A549 (cell line): Measurements from ENCODE around the gene GRK7.

Source experiments
- ATOH8 ChIP-seq: fragments of 250-450 bp; sonication (Bioruptor Pico); IDR thresholded peaks from 2 replicates; pipeline ENCODE4 v1.5.0; 2020; ENCODE audit warnings: low read depth, mild to moderate bottlenecking, moderate library complexity
- CBX2 ChIP-seq: fragments of 200-600 bp; sonication (generic); IDR thresholded peaks from 2 replicates; pipeline ENCODE4 v1.6.1; 2016; ENCODE audit warnings: low read depth, mild to moderate bottlenecking, borderline replicate concordance
- CEBPB ChIP-seq, 2 experiments: fragments of >200 bp in 1 of 2; sonication (Bioruptor Twin) in 1 of 2; formaldehyde crosslinking in 1 of 2; IDR thresholded peaks; 2 replicates each; pipeline ENCODE4 v1.6.1; 2012 to 2016
- CTCF ChIP-seq: fragments of >200 bp; sonication (Bioruptor Twin); formaldehyde crosslinking; IDR thresholded peaks from 3 replicates; pipeline ENCODE4 v1.5.1; 2016
- EHF ChIP-seq: fragments of 250-450 bp; sonication (Bioruptor Pico); IDR thresholded peaks from 2 replicates; pipeline ENCODE4 v1.5.0; 2020; ENCODE audit warnings: mild to moderate bottlenecking
- EP300 ChIP-seq, 2 experiments: fragments of >200 bp; sonication (Bioruptor Twin); formaldehyde crosslinking; IDR thresholded peaks; 2 replicates in 1 of 2; 3 replicates in 1 of 2; pipeline ENCODE4 v1.6.1; 2016 to 2017
- HDAC2 ChIP-seq: fragments of 200-600 bp; sonication (generic); IDR thresholded peaks from 2 replicates; pipeline ENCODE4 v1.6.1; 2016
- MAZ ChIP-seq: fragments of 150-350 bp; IDR thresholded peaks from 2 replicates; pipeline ENCODE4 v1.6.1; 2014; ENCODE audit warnings: antibody characterized with exemption, low read depth, low read length, borderline replicate concordance
- MYC ChIP-seq: IDR thresholded peaks from 2 replicates; pipeline ENCODE4 v1.6.1; 2012; ENCODE audit warnings: mild to moderate bottlenecking, inconsistent platforms, low read length, improper control_type of control experiment, borderline replicate concordance
- NPAS2 ChIP-seq: fragments of 250-450 bp; sonication (Bioruptor Pico); IDR thresholded peaks from 2 replicates; pipeline ENCODE4 v1.8.0; 2022; ENCODE audit warnings: mild to moderate bottlenecking, moderate library complexity, borderline replicate concordance
- POLR2A ChIP-seq: IDR thresholded peaks from 2 replicates; pipeline ENCODE4 v1.6.1; 2012; ENCODE audit warnings: mild to moderate bottlenecking, low read length
- SREBF2 ChIP-seq: fragments of 450-650 bp; IDR thresholded peaks from 2 replicates; pipeline ENCODE4 v1.6.1; 2014; ENCODE audit warnings: mild to moderate bottlenecking, moderate library complexity
- TFCP2L1 ChIP-seq: fragments of 250-450 bp; sonication (Bioruptor Pico); IDR thresholded peaks from 2 replicates; pipeline ENCODE4 v1.5.0; 2021; ENCODE audit warnings: mild to moderate bottlenecking

- TF ChIP-seq POLR2A (no peak), MYC (no peak), CTCF (no peak), HDAC2 (no peak), TFCP2L1 (CRISPR knock-in tag) (no peak), EHF (CRISPR knock-in tag) (no peak), NPAS2 (CRISPR knock-in tag) (no peak), ATOH8 (CRISPR knock-in tag) (no peak), CBX2 (no peak), EP300 (IDR thresholded peaks at IDR 0.05) (no peak), MAZ (no peak), SREBF2 (no peak), CEBPB (IDR thresholded peaks at IDR 0.05) (no peak)
Observed at GRCh38 chr3:141797819-141798447, 34.7 kb downstream of the GRK7 start.
